ENCODE measurements around the gene PTPN21. TPM values are rescaled to one million over a fixed set of nuclear protein-coding genes. Genes with fewer than 3 reads are reported as not detected.

PTPN21 gene
- total RNA-seq, 1 donor from 2014 or later, result 10.1 TPM

GRCh38 chr14:88482524-88482923 is 72.3 kb downstream of the PTPN21 start:
- peaks cover 2% of the 10 kb centered on the region for H3K9me3 Mint-ChIP-seq
- peaks cover 7% of the 10 kb centered on the region for H3K27me3 Mint-ChIP-seq (ENCODE audit: insufficient read depth, low read depth)
- Histone ChIP-seq H3K36me3 (no peaks in the 10 kb centered on the region), H4K20me1 (ENCODE audit: low read depth) (no peaks in the 10 kb centered on the region), H2AFZ (replicated peaks) (no peak overlapping the region), H3K9me3 (ENCODE audit: low read depth) (no peaks in the 10 kb centered on the region), H3F3A (ENCODE audit: low read depth) (no peaks in the 10 kb centered on the region), H3K27me3 (no peaks in the 10 kb centered on the region), H3K79me2 (ENCODE audit: low read depth) (no peaks in the 10 kb centered on the region), H3K4me2 (no peak overlapping the region), H3K4me1 (no peaks in the 10 kb centered on the region), H3K27ac (no peak overlapping the region), H3K4me3 (no peak overlapping the region), H3K9ac (no peak overlapping the region)
- DNase-seq (ENCODE audit: low spot score), result no peak
- no peak overlapping the region for H3K27ac Mint-ChIP-seq
- TF ChIP-seq CTCF (IDR thresholded peaks at IDR 0.05), result no peak
- no peak for TF ChIP-seq EZH2phosphoT487 (IDR thresholded peaks at IDR 0.05)
- no peak for TF ChIP-seq EZH2 (IDR thresholded peaks at IDR 0.05)
- peaks cover 6% of the 10 kb centered on the region for H3K4me1 Mint-ChIP-seq
- no peak overlapping the region for H3K4me3 Mint-ChIP-seq
- H3K36me3 Mint-ChIP-seq, result peaks cover 34% of the 10 kb centered on the region

- H3K9me3 Mint-ChIP-seq, result peaks cover 2% of the 10 kb centered on the region
- TF ChIP-seq EZH2phosphoT487 (IDR thresholded peaks at IDR 0.05) (no peak), EZH2 (IDR thresholded peaks at IDR 0.05) (no peak), CTCF (IDR thresholded peaks at IDR 0.05) (no peak)
- Histone ChIP-seq H3K9me3 (ENCODE audit: low read depth) (no peaks in the 10 kb centered on the region), H3F3A (ENCODE audit: low read depth) (no peaks in the 10 kb centered on the region), H3K4me3 (no peak overlapping the region), H3K4me2 (no peak overlapping the region), H2AFZ (replicated peaks) (no peak overlapping the region), H3K4me1 (no peaks in the 10 kb centered on the region), H3K27ac (no peak overlapping the region), H3K27me3 (no peaks in the 10 kb centered on the region), H4K20me1 (ENCODE audit: low read depth) (no peaks in the 10 kb centered on the region), H3K79me2 (ENCODE audit: low read depth) (no peaks in the 10 kb centered on the region), H3K36me3 (no peaks in the 10 kb centered on the region), H3K9ac (no peak overlapping the region)
- H3K4me1 Mint-ChIP-seq, result peaks cover 6% of the 10 kb centered on the region
- H3K36me3 Mint-ChIP-seq, result peaks cover 39% of the 10 kb centered on the region
- H3K27me3 Mint-ChIP-seq (ENCODE audit: insufficient read depth, low read depth), result peaks cover 7% of the 10 kb centered on the region
- no peak overlapping the region for H3K4me3 Mint-ChIP-seq
- DNase-seq (ENCODE audit: low spot score), result no peak
- H3K27ac Mint-ChIP-seq, result no peak overlapping the region
Observed at GRCh38 chr14:88481794-88482193, 73.0 kb downstream of the PTPN21 start.

- TF ChIP-seq EZH2 (IDR thresholded peaks at IDR 0.05) (no peak), EZH2phosphoT487 (IDR thresholded peaks at IDR 0.05) (no peak), CTCF (IDR thresholded peaks at IDR 0.05) (no peak)
- no peak overlapping the region for H3K27ac ChIP-seq
- H4K20me1 ChIP-seq (ENCODE audit: low read depth), result no peaks in the 10 kb centered on the region
Observed at GRCh38 chr14:88481059-88481458, 73.7 kb downstream of the PTPN21 start.

More at GRCh38 chr14:88481059-88481458, 73.7 kb downstream of the PTPN21 start:
- Histone ChIP-seq H3K27me3 (no peaks in the 10 kb centered on the region), H3K4me1 (no peaks in the 10 kb centered on the region), H3K9me3 (ENCODE audit: low read depth) (no peaks in the 10 kb centered on the region), H3K9ac (no peak overlapping the region), H3F3A (ENCODE audit: low read depth) (no peaks in the 10 kb centered on the region), H3K79me2 (ENCODE audit: low read depth) (no peaks in the 10 kb centered on the region), H2AFZ (replicated peaks) (no peak overlapping the region), H3K36me3 (no peaks in the 10 kb centered on the region), H3K4me2 (no peak overlapping the region), H3K4me3 (no peak overlapping the region)
- no peak for DNase-seq (ENCODE audit: low spot score)
- Mint-ChIP-seq H3K4me1 (peaks cover 6% of the 10 kb centered on the region), H3K36me3 (peaks cover 46% of the 10 kb centered on the region), H3K9me3 (peaks cover 2% of the 10 kb centered on the region), H3K4me3 (no peak overlapping the region), H3K27me3 (ENCODE audit: insufficient read depth, low read depth) (peaks cover 7% of the 10 kb centered on the region), H3K27ac (peak overlapping the region; percentile 38)

All from neural progenitor cell (in vitro differentiated cells).